SU-DHL-6 (cell line): ENCODE measurements around the gene ARMH1.

Source experiments
- H2AFZ ChIP-seq: fragments of 200-600 bp; sonication (generic); 2 replicates; pipeline ENCODE4 v1.6.1; 2014; ENCODE audit warnings: low read depth, mild to moderate bottlenecking, moderate library complexity, mixed read lengths, antibody characterized with exemption, low read length; ENCODE audit not compliant: severe bottlenecking
- H3F3A ChIP-seq: fragments of 200-600 bp; shearing (Covaris generic); 2 replicates; pipeline ENCODE4 v1.6.0; 2016; ENCODE audit warnings: antibody characterized with exemption, mild to moderate bottlenecking; ENCODE audit not compliant: insufficient read depth
- H3K27ac ChIP-seq: fragments of 200-600 bp; sonication (generic); 2 replicates; pipeline ENCODE4 v1.5.1; 2016; ENCODE audit warnings: low read depth, mild to moderate bottlenecking, low read length, moderate library complexity, mixed read lengths
- H3K27me3 ChIP-seq: fragments of 200-600 bp; sonication (generic), shearing (Covaris generic); 2 replicates; pipeline ENCODE4 v1.6.0; 2014; ENCODE audit warnings: mild to moderate bottlenecking, low read length
- H3K36me3 ChIP-seq: fragments of 200-600 bp; sonication (generic); 2 replicates; pipeline ENCODE4 v1.6.1; 2014; ENCODE audit warnings: mild to moderate bottlenecking, low read length, mixed read lengths
- H3K4me2 ChIP-seq: fragments of 300-600, 200-600 bp; shearing (Covaris generic), sonication (generic); 2 replicates; pipeline ENCODE4 v1.6.0; 2014; ENCODE audit warnings: low read length, low read depth, mild to moderate bottlenecking; ENCODE audit not compliant: poor library complexity, severe bottlenecking
- H3K4me3 ChIP-seq: fragments of 200-600 bp; sonication (generic); 2 replicates; pipeline ENCODE4 v1.5.1; 2014; ENCODE audit warnings: antibody characterized with exemption, low read length, mild to moderate bottlenecking, mixed read lengths; ENCODE audit not compliant: insufficient read depth, poor library complexity, severe bottlenecking
- H3K79me2 ChIP-seq: fragments of 200-600 bp; sonication (generic); 2 replicates; pipeline ENCODE4 v1.6.1; 2014; ENCODE audit warnings: mild to moderate bottlenecking, low read length, moderate library complexity; ENCODE audit not compliant: insufficient read depth
- H3K9ac ChIP-seq: fragments of 200-600 bp; sonication (generic); 2 replicates; pipeline ENCODE4 v1.7.0; 2014; ENCODE audit warnings: mild to moderate bottlenecking, low read length
- H3K9me2 ChIP-seq: fragments of 200-600 bp; sonication (generic); replicated peaks from 2 replicates; pipeline ENCODE4 v1.6.1; 2014; ENCODE audit warnings: low read length; ENCODE audit not compliant: insufficient read depth
- H3K9me3 ChIP-seq: fragments of 200-600 bp; sonication (generic); 2 replicates; pipeline ENCODE4 v1.6.1; 2014; ENCODE audit warnings: low read length, mixed read lengths; ENCODE audit not compliant: insufficient read depth
- H4K20me1 ChIP-seq: fragments of 200-600 bp; sonication (generic); 2 replicates; pipeline ENCODE4 v1.6.1; 2014; ENCODE audit warnings: low read depth, mild to moderate bottlenecking, antibody characterized with exemption, low read length, moderate library complexity, mixed read lengths
- CTCF ChIP-seq: fragments of 200-600 bp; sonication (generic); IDR thresholded peaks from one replicate; pipeline ENCODE4 v1.5.1; 2017; ENCODE audit warnings: antibody characterized with exemption, mild to moderate bottlenecking, low read length, moderate library complexity; ENCODE audit not compliant: insufficient read depth, poor library complexity, severe bottlenecking
- EZH2phosphoT487 ChIP-seq: fragments of 200-600 bp; sonication (generic), shearing (Covaris generic); conservative IDR thresholded peaks from 2 replicates; pipeline ENCODE4 v1.6.1; 2018; ENCODE audit warnings: mild to moderate bottlenecking, antibody characterized with exemption, low read length, moderate library complexity, mixed read lengths

The ARMH1 gene

GRCh38 chr1:44721485-44722361, 47.2 kb downstream of the ARMH1 start:
- peak overlapping the region; percentile 84 for H3K4me2 ChIP-seq
- no peak overlapping the region for H3K4me3 ChIP-seq
- peak overlapping the region; percentile 46 for H3K9ac ChIP-seq
- no peaks in the 10 kb centered on the region for H3K79me2 ChIP-seq
- no peaks in the 10 kb centered on the region for H3K27me3 ChIP-seq
- no peaks in the 10 kb centered on the region for H3K36me3 ChIP-seq
- no peak overlapping the region for H2AFZ ChIP-seq
- TF ChIP-seq CTCF (no peak), EZH2phosphoT487 (no peak)
- H3F3A ChIP-seq, result peaks cover 30% of the 10 kb centered on the region
- H4K20me1 ChIP-seq, result no peaks in the 10 kb centered on the region
- no peaks in the 10 kb centered on the region for H3K9me3 ChIP-seq
- no peaks in the 10 kb centered on the region for H3K9me2 ChIP-seq
- H3K27ac ChIP-seq, result peak overlapping the region; percentile 98

- no peak for TF ChIP-seq CTCF
- Histone ChIP-seq H3K27ac (peak overlapping the region; percentile 98), H2AFZ (peak overlapping the region; percentile 79), H4K20me1 (no peaks in the 10 kb centered on the region), H3K4me2 (peak overlapping the region; percentile 84), H3K4me3 (no peak overlapping the region), H3K36me3 (no peaks in the 10 kb centered on the region), H3K9me2 (no peaks in the 10 kb centered on the region), H3K9me3 (no peaks in the 10 kb centered on the region), H3K79me2 (no peaks in the 10 kb centered on the region), H3K27me3 (no peaks in the 10 kb centered on the region), H3F3A (peaks cover 30% of the 10 kb centered on the region), H3K9ac (peak overlapping the region; percentile 46)
These were observed 48.5 kb downstream of the ARMH1 start for GRCh38 chr1:44723064-44723463.

- H3K36me3 ChIP-seq, result no peaks in the 10 kb centered on the region
- no peaks in the 10 kb centered on the region for H3K27me3 ChIP-seq
- no peak for TF ChIP-seq EZH2phosphoT487
- TF ChIP-seq CTCF, result no peak
- no peaks in the 10 kb centered on the region for H3K79me2 ChIP-seq
- peak overlapping the region; percentile 84 for H3K4me2 ChIP-seq
- H2AFZ ChIP-seq, result peak overlapping the region; percentile 79
- no peak overlapping the region for H3K4me3 ChIP-seq
- H3K9me2 ChIP-seq, result no peaks in the 10 kb centered on the region
- no peaks in the 10 kb centered on the region for H3K9me3 ChIP-seq
- H3K27ac ChIP-seq, result peak overlapping the region; percentile 98
- peaks cover 30% of the 10 kb centered on the region for H3F3A ChIP-seq
- no peaks in the 10 kb centered on the region for H4K20me1 ChIP-seq
- H3K9ac ChIP-seq, result peak overlapping the region; percentile 46
These were observed 49.2 kb downstream of the ARMH1 start for GRCh38 chr1:44723496-44724295.
